HT-29 (cell line): ENCODE results near the gene PPT1. TPM values are rescaled to one million over a fixed set of nuclear protein-coding genes. Genes with fewer than 3 reads are reported as not detected.
A peak's percentile ranks its signal among the peaks of the same experiment; 100 is the strongest.

Experiments
- DNase-seq: peaks from one replicate; pipeline ENCODE4 v3.0.0-alpha.2; 2015; ENCODE audit warnings: low spot score
- total RNA-seq: library from RNA; depleted of rRNA; stranded (reverse); fragments of >200 nt; shearing (Covaris generic); gene quantifications from 2 replicates; pipeline ENCODE4 v1.2.3, GENCODE V29; 2014; rRNA removed

Gene PPT1
- total RNA-seq, 1 experiment from 2014 or later: 56.2 TPM

DNA sequence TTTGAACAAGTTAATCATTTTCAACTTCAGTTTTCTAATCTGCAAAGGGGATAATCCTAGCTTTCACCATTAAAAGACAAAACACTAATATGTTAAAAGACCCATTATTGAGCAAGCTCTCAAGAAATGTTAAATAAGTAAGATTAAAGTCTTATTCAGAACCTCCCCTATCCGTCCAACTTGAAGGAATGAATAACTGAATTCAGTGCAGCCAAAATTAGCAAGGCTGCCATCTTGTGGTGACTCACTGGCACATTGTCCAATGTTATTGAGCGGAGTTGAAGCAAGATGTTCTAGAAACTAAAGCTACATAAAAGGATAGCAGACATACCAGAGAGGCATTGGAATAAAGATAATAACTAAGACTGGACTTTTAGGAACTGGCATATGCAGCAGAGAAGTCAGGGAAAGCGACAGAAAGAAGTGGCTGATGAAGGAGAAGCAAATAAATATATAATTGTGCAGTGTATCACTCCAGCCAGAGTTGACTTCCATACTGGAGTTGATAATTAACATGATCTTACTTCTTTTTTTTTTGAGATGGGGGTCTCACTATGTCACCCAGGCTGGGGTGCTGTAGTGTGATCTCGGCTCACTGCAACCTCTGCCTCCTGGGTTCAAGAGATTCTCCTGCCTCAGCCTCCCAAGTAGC lies 64.7 kb downstream of the PPT1 start:
- DNase-seq: peak; percentile 83

DNA sequence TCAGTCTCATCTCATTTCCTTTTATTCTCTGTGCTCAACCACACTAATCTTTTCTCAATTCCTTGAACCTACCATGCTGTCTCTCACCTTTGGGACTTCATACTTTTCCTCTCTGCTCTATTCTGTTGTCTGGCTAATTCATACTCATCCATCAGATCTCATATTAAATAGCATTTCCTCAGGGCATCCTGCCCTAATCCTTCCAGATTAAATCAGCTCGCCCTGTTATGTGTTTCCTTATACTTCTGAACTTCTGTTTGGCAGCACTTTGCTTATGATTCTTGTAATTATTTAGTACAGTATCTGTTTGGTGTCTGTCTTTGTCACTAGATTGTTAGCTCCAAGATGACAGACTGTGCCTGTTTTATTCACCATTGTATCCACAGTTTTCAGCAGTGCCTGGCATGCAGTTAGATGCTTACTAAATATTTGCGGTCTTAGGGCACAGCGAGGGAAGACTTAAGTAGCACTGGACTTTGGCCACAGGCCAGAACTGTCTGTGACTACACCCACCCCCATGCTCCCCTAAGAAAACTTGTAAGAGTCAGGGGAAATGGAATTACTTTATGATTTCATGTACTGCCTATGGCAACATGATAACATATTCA lies 66.4 kb downstream of the PPT1 start:
- peak; percentile 93 for DNase-seq

DNA sequence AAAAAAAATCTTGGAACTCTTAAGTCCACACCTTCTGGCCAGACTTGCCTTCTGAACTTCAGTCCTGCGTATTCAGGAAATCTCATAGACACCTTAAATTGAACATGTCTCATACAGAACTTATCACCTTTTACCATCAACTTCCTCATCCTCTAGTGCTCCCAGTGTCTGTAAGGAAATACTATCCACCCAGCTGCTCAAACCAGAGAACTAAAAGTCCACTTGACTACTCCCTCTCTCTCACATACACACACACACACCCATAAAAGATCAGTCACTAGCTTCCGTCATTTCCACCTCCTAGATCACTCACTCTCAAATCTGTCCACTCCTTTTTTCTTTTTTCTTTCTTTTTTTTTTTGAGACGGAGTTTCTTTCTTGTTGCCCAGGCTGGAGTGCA lies 67.4 kb downstream of the PPT1 start:
- DNase-seq: peak; percentile 74

DNA sequence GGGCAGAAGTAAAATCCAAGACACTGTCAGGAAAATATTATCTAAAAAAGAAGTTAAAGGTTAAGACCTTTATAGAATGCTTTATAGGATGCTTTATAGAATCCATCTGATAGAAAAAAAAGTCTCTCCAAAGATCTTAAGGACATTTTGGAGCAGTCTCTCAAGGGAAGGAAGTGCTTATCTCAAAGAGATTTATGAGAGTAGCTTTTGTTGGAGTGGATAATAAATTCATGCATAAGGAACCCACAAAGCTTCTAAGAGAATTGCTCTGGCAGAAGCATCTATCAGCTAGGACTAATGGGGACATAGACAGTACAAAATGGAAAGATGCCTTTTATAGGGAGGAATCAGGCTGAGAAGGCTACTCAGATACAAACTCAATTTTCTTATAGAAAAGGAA lies 69.4 kb downstream of the PPT1 start:
- DNase-seq: no peak

DNA sequence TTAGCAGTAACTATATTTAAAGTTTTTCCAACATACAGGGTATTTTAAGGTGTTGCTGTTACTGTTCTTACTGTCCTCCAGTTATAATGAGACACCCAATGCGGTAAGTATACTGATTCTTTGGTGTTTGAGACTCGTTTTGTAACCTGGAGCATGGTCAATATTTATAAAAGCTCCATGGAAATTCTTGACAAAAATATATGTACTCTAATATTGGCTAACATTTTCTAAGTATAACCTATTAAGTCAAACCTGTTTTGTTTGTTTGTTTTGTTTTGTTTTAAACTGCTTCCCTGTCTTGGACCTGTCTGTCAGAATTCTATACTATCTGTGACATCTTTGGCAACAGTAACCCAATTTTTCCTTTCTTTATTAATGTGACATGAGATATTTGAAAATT lies 72.4 kb downstream of the PPT1 start:
- DNase-seq: no peak

DNA sequence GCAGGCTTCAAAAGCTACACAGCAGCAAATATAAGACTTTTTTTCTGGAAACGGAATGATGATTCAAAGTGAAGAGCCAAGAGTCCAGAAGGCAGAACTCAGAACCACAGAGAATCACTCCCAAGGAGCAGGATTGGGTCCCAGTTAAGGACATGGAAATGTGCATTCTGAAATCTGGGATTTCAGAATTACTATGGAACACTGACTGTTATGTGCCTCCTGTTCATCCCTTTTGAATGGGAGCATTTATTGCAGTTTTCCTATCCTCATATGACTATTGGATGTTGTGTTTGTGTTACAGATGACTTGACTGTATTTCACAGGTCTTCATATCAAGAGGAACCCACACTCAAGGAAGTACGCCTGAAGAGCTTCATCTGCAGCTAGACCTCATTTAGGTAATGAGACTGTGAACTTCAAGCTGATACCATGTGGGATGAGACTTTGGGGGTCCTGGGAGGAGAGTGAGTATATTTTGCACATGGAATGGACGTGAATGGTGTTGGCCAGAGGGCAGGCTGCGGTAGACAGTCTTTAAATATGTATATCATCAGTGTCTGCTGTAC lies 73.6 kb downstream of the PPT1 start:
- DNase-seq: no peak

Other genes with a start within 250 kb of the PPT1 start
- 25.1 and 27.9 TPM in 2 replicates for gene TRIT1, start 213.7 kb downstream of the PPT1 start, total RNA-seq
- 11.6 and 12.4 TPM in 2 replicates for gene MYCL, start 195.3 kb downstream of the PPT1 start, total RNA-seq
- 13.7 and 15.4 TPM in 2 replicates for gene MFSD2A, start 142.1 kb downstream of the PPT1 start, total RNA-seq
- 169 and 180 TPM in 2 replicates for gene CAP1, start 56.5 kb downstream of the PPT1 start, total RNA-seq
- 4.9 and 5.0 TPM in 2 replicates for gene RLF, start 64.1 kb upstream of the PPT1 start, total RNA-seq
- gene TMCO2, start 150.7 kb upstream of the PPT1 start, total RNA-seq: not detected in 2 replicates
- gene ZMPSTE24, start 161.0 kb upstream of the PPT1 start, total RNA-seq: 29.8 and 41.2 TPM in 2 replicates
- 0.25 and 0.89 TPM in 2 replicates for gene COL9A2, start 220.0 kb upstream of the PPT1 start, total RNA-seq